ENCODE data around the gene HLA-DRA. TPM values are rescaled to one million over a fixed set of nuclear protein-coding genes. Genes with fewer than 3 reads are reported as not detected.
"Not testable (repeated sequence)": the region's sequence is repeated elsewhere in the genome, so short reads cannot be mapped to it uniquely, and the experiment has no call there.

The HLA-DRA gene
- total and polyA plus RNA-seq, 5 donors: 66.7 to 139 (median 83.4) TPM

DNA sequence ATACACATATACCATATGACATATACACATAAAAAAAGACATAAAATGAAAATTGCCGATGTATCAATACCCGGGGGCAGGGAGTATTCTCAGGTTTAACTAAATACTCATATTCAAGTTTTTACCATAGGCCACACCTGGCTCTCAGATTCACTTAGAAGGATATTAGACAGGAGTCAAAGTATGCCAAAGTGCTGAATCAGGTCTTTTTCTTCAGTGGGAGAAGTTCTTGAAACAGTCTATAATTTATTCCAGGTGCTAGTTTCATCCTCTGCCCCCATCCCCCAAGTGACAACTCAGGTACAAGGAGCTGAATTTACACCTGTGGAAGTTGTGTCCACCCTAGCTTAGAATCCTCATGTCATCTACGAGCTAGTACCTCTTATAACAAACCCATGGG lies 8.5 kb upstream of the HLA-DRA start:
- intact Hi-C loops (cut with DNase I): loop anchor here in 3 of 4 donors (5.0 kb wide), 2 partner anchors 266 to 271 kb away; no protein-coding TSS in a partner anchor

DNA sequence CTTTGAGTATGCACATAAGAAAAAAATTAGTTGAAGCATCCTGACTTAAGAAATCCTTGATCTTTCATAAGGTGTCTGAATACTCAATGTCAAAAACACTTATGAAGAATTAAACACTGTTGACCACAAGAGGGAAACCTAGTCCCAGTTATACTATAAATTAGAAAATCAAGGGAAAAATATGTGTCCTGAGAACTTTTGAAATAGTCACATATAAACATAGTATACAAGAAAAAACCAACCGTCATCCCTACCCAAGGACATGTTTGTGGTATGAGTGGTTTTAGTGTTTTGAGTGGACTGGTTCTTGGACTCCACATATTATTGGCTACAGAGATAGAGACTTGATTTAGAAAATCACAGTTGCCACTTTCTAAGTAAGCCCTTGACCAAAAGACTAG lies 7.6 kb upstream of the HLA-DRA start:
- no peak for ATAC-seq
- intact Hi-C loops (cut with DNase I): loop anchor here in 3 of 4 donors (5.0 kb wide), 2 partner anchors 265 to 270 kb away; no protein-coding TSS in a partner anchor
- Histone ChIP-seq H3K27me3 (ENCODE audit: control insufficient read depth, insufficient read depth) (no peaks in the 10 kb centered on the region), H3K9me3 (ENCODE audit: control insufficient read depth, low read length) (no peaks in the 10 kb centered on the region), H3K27ac (ENCODE audit: low read length) (no peak overlapping the region), H3K4me3 (ENCODE audit: low read length) (no peak overlapping the region), H3K4me1 (ENCODE audit: control insufficient read depth, insufficient read depth, low read length) (no peaks in the 10 kb centered on the region)
- DNase-seq: no peak
- 3% methylated on average over 1 of the region's 1 CpG for WGBS

More for the DNA sequence above, 8.5 kb upstream of the HLA-DRA start:
- WGBS: 65% methylated on average over 3 of the region's 3 CpGs
- DNase-seq: no peak
- Histone ChIP-seq H3K4me3 (ENCODE audit: low read length) (no peak overlapping the region), H3K27me3 (ENCODE audit: control insufficient read depth, insufficient read depth) (no peaks in the 10 kb centered on the region), H3K4me1 (ENCODE audit: control insufficient read depth, insufficient read depth, low read length) (no peaks in the 10 kb centered on the region), H3K9me3 (ENCODE audit: control insufficient read depth, low read length) (no peaks in the 10 kb centered on the region), H3K27ac (ENCODE audit: low read length) (no peak overlapping the region)
- ATAC-seq: no peak

DNA sequence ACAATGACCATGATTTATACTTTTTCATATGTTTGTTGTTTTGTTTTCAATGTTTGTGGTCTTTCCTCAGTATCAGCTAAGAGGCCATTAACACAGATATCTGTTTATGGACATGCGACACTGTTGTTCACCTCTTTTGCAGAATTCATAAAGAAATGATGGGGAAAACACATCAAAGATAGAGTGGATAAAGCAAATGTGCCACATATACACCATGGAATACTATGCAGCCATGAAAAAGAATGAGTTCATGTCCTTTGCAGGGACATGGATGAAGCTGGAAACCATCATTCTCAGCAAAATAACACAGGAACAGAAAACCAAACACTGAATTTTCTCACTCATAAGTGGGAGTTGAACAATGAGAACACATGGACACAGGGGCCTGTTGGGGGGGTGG lies 5.7 kb upstream of the HLA-DRA start:
- WGBS: 86% methylated on average over 1 of the region's 1 CpG
- not testable (repeated sequence) for DNase-seq
- intact Hi-C loops (cut with DNase I): loop anchor here in 3 of 4 donors (5.0 kb wide), 2 partner anchors 263 to 268 kb away; no protein-coding TSS in a partner anchor

DNA sequence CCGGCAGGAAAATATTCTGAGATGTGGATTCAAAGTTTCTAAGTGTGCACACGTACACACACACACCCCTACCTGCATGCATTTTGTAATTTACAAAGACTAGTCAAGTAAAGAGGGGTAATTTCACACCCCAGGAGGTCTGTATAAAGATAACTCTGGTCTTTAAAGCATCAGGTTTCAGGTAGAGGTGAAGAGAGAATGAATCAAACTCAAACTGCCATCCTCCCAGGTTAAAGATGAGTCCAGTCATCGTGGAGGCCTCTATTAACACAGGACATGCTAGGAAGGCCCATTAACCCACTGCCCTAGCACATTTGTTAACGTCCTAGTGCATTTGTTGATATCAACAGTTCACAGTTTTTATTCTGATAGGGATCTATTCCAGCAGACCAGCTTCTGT lies 3.5 kb upstream of the HLA-DRA start:
- no peak for DNase-seq
- Histone ChIP-seq H3K27me3 (ENCODE audit: control insufficient read depth, insufficient read depth) (no peaks in the 10 kb centered on the region), H3K27ac (ENCODE audit: low read length) (no peak overlapping the region), H3K4me3 (ENCODE audit: low read length) (no peak overlapping the region), H3K9me3 (ENCODE audit: control insufficient read depth, low read length) (no peaks in the 10 kb centered on the region), H3K4me1 (ENCODE audit: control insufficient read depth, insufficient read depth, low read length) (no peaks in the 10 kb centered on the region)
- intact Hi-C loops (cut with DNase I): no loop called here
- ATAC-seq: no peak
- 59% methylated on average over 4 of the region's 4 CpGs for WGBS

More for the DNA sequence above, 5.7 kb upstream of the HLA-DRA start:
- not testable (repeated sequence) for H3K4me3 ChIP-seq (ENCODE audit: low read length); H3K27ac ChIP-seq (ENCODE audit: low read length); ATAC-seq; H3K4me1 ChIP-seq (ENCODE audit: control insufficient read depth, insufficient read depth, low read length); H3K27me3 ChIP-seq (ENCODE audit: control insufficient read depth, insufficient read depth); H3K9me3 ChIP-seq (ENCODE audit: control insufficient read depth, low read length)

DNA sequence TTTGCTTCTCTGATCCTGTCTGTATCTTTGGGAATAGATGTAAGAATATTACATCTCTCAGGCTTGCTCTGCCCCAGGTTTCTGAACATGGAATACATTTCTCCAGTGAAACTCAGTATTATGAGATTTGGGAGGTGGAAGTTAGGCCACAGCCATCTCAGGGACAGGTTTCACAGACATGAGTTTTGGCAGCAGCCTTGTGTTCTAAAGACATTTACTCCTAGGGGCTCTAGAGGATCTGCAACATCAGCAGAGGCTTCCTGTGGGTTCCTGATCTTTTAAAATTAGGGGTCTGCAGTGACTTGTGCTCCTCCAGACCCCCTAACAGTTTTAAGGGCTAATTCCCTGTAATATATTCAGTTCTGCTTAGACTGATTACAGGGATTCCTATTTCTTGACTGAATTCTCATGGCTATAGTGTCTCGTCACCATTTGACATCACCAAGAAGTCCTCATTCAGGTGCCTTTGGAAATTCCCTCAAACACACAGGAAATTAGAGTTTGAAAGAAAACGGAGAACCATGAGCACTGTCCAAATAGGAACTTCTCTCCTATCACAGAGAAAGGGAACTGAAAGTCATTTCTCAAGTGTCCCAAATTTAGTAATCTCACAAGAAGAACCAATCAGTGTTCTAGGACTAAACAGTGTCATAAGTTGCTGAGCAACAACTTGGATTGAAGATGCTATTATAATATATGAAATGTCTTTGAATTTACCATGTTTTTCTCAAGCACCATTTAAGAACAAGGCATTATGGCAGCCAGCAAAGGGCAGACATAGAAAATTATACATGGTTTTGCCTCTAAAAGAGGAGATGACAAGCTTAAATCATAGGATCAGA lies 2.5 kb upstream of the HLA-DRA start:
- 51% methylated on average over 2 of the region's 2 CpGs for WGBS
- no peak overlapping the region for H3K27ac ChIP-seq (ENCODE audit: low read length)

DNA sequence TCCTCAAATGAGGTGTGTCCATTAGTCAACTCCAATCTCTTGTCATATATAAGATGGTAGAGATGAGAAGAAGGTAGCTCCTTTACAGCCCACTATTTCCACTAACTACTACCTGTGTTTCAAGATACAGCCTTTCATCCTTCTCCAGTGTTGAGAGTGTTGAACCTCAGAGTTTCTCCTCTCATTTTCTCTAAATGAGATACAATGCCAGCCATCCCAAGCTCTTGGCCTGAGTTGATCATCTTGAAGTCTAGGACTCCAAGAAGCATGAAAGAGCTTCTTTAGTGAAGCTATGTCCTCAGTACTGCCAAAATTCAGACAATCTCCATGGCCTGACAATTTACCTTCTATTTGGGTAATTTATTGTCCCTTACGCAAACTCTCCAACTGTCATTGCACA lies 548 bp upstream of the HLA-DRA start:
- no peak overlapping the region for H3K4me3 ChIP-seq (ENCODE audit: low read length)
- H3K27me3 ChIP-seq (ENCODE audit: control insufficient read depth, insufficient read depth): no peaks in the 10 kb centered on the region
- no peak overlapping the region for H3K27ac ChIP-seq (ENCODE audit: low read length)
- intact Hi-C loops (cut with DNase I): no loop called here
- 84% methylated on average over 1 of the region's 1 CpG for WGBS
- no peak for ATAC-seq
- no peaks in the 10 kb centered on the region for H3K9me3 ChIP-seq (ENCODE audit: control insufficient read depth, low read length)
- no peaks in the 10 kb centered on the region for H3K4me1 ChIP-seq (ENCODE audit: control insufficient read depth, insufficient read depth, low read length)
- DNase-seq: no peak

More for the DNA sequence above, 2.5 kb upstream of the HLA-DRA start:
- no peak for DNase-seq
- ATAC-seq: peak; percentile 72 to 77
- H3K4me3 ChIP-seq (ENCODE audit: low read length): no peak overlapping the region
- H3K4me1 ChIP-seq (ENCODE audit: control insufficient read depth, insufficient read depth, low read length): no peaks in the 10 kb centered on the region
- no peaks in the 10 kb centered on the region for H3K27me3 ChIP-seq (ENCODE audit: control insufficient read depth, insufficient read depth)
- intact Hi-C loops (cut with DNase I): no loop called here
- H3K9me3 ChIP-seq (ENCODE audit: control insufficient read depth, low read length): no peaks in the 10 kb centered on the region

DNA sequence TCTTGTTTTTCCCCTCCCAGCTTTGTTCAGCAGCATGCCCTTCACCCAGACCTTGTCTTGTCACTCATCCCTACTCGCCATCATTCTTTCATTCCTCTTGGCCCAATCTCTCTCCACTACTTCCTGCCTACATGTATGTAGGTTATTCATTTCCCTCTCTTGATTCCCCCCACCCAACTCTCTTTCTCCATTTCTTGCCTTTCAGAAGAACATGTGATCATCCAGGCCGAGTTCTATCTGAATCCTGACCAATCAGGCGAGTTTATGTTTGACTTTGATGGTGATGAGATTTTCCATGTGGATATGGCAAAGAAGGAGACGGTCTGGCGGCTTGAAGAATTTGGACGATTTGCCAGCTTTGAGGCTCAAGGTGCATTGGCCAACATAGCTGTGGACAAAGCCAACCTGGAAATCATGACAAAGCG lies 2.6 kb downstream of the HLA-DRA start:
- Histone ChIP-seq H3K4me1 (ENCODE audit: control insufficient read depth, insufficient read depth, low read length) (no peaks in the 10 kb centered on the region), H3K27me3 (ENCODE audit: control insufficient read depth, insufficient read depth) (no peaks in the 10 kb centered on the region), H3K27ac (ENCODE audit: low read length) (no peak overlapping the region), H3K9me3 (ENCODE audit: control insufficient read depth, low read length) (no peaks in the 10 kb centered on the region), H3K4me3 (ENCODE audit: low read length) (no peak overlapping the region)
- no peak for ATAC-seq
- intact Hi-C loops (cut with DNase I): no loop called here
- no peak for DNase-seq
- 84% methylated on average over 7 of the region's 7 CpGs for WGBS

DNA sequence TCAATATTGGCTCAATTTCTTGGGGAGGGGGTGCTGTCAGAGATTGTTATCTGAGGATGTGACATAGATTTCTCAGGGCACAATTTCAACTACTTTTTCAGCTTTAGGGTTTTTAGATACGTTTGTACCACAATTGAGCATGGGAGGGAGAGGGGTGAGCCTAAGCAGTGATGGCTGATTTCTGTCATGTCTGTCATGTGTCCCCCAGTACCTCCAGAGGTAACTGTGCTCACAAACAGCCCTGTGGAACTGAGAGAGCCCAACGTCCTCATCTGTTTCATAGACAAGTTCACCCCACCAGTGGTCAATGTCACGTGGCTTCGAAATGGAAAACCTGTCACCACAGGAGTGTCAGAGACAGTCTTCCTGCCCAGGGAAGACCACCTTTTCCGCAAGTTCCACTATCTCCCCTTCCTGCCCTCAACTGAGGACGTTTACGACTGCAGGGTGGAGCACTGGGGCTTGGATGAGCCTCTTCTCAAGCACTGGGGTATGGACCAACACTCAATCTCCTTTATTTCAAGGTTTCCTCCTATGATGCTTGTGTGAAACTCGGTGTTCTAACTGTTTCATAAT lies 3.4 kb downstream of the HLA-DRA start:
- Histone ChIP-seq H3K9me3 (ENCODE audit: control insufficient read depth, low read length) (no peaks in the 10 kb centered on the region), H3K27me3 (ENCODE audit: control insufficient read depth, insufficient read depth) (no peaks in the 10 kb centered on the region), H3K4me3 (ENCODE audit: low read length) (no peak overlapping the region), H3K27ac (ENCODE audit: low read length) (no peak overlapping the region), H3K4me1 (ENCODE audit: control insufficient read depth, insufficient read depth, low read length) (no peaks in the 10 kb centered on the region)
- ATAC-seq: no peak
- DNase-seq: no peak
- intact Hi-C loops (cut with DNase I): no loop called here
- 74% methylated on average over 8 of the region's 8 CpGs for WGBS

DNA sequence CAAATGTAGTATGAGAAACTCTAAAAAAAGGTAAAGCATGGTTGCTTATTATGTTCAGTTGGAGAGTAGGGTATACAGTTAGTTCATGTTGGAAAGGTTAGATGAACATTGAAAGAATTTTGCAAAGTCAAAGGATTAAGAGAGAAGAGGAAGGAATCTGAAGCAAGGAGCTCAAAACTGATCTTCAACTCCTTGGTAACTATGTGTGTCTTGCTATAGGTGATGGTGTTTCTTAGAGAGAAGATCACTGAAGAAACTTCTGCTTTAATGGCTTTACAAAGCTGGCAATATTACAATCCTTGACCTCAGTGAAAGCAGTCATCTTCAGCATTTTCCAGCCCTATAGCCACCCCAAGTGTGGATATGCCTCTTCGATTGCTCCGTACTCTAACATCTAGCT lies 4.7 kb downstream of the HLA-DRA start:
- intact Hi-C loops (cut with DNase I): no loop called here
- H3K9me3 ChIP-seq (ENCODE audit: control insufficient read depth, low read length): no peaks in the 10 kb centered on the region
- 66% methylated on average over 2 of the region's 2 CpGs for WGBS

DNA sequence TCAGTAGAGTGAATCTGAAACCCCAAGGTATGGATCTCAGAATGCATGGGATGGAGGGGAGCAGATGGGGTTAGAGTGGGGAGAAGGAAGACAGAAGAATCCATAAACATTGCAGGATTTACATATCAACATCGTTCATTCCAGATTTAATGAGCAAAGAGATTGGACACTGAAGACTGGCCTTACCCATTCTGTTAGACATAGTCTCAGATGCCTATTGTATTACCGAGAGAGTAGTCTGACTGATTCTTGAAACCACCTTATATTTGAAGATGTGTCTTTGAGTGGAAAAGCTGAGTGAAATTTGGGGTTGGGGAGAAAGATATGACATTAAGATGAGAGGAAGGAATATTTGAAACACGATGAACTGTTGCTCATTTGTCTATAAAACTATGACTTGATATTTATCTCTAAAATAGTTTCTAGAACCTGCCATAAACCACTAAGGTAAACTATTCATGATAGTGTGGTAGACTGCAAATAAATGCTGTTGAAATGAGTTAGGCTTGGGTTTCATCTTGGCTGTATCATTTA lies 5.7 kb downstream of the HLA-DRA start:
- WGBS: 71% methylated on average over 3 of the region's 3 CpGs
- H3K27ac ChIP-seq (ENCODE audit: low read length): no peak overlapping the region
- no peak for DNase-seq
- H3K27me3 ChIP-seq (ENCODE audit: control insufficient read depth, insufficient read depth): no peaks in the 10 kb centered on the region
- no peaks in the 10 kb centered on the region for H3K4me1 ChIP-seq (ENCODE audit: control insufficient read depth, insufficient read depth, low read length)
- no peaks in the 10 kb centered on the region for H3K9me3 ChIP-seq (ENCODE audit: control insufficient read depth, low read length)
- intact Hi-C loops (cut with DNase I): no loop called here
- no peak for ATAC-seq
- no peak overlapping the region for H3K4me3 ChIP-seq (ENCODE audit: low read length)

More for the DNA sequence above, 4.7 kb downstream of the HLA-DRA start:
- no peak for ATAC-seq
- DNase-seq: no peak
- Histone ChIP-seq H3K4me3 (ENCODE audit: low read length) (no peak overlapping the region), H3K4me1 (ENCODE audit: control insufficient read depth, insufficient read depth, low read length) (no peaks in the 10 kb centered on the region), H3K27ac (ENCODE audit: low read length) (no peak overlapping the region), H3K27me3 (ENCODE audit: control insufficient read depth, insufficient read depth) (no peaks in the 10 kb centered on the region)

DNA sequence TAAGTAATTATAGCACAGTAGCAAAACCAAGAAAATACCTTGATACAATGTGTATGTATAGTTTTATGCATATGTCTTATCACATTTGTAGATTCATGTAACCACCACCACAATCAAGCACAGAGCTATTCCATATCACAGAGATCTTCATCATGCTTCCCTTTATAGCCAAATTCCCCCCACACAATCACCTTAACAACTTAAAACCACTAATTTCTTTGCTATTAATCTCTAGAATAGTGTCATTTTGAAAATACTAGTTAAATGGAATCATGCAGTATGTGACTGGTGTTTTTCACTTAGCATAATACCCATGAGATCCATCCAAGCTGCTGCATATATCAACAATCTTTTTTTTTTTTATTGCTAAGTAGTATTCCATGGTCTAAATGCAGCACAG lies 8.2 kb downstream of the HLA-DRA start:
- no peaks in the 10 kb centered on the region for H3K9me3 ChIP-seq (ENCODE audit: control insufficient read depth, low read length)
- H3K4me1 ChIP-seq (ENCODE audit: control insufficient read depth, insufficient read depth, low read length): no peaks in the 10 kb centered on the region
- H3K27ac ChIP-seq (ENCODE audit: low read length): no peak overlapping the region
- no peak for DNase-seq
- no peaks in the 10 kb centered on the region for H3K27me3 ChIP-seq (ENCODE audit: control insufficient read depth, insufficient read depth)
- no peak for ATAC-seq
- no peak overlapping the region for H3K4me3 ChIP-seq (ENCODE audit: low read length)
- intact Hi-C loops (cut with DNase I): no loop called here
